K562 (cell line): ENCODE results near the gene SV2A. TPM values are rescaled to one million over a fixed set of nuclear protein-coding genes. Genes with fewer than 3 reads are reported as not detected.
A peak's percentile ranks its signal among the peaks of the same experiment; 100 is the strongest.

Source experiments
- ARHGAP35 ChIP-seq: fragments of 450-650 bp; IDR thresholded peaks from 2 replicates; pipeline ENCODE4 v1.6.1; 2018; ENCODE audit not compliant: partially characterized antibody
- CC2D1A ChIP-seq: fragments of 450-650 bp; IDR thresholded peaks from 2 replicates; pipeline ENCODE4 v1.6.1; 2017; ENCODE audit warnings: mild to moderate bottlenecking
- CEBPB ChIP-seq: fragments of 450-650 bp; IDR thresholded peaks from 2 replicates; pipeline ENCODE4 v1.6.1; 2016; ENCODE audit warnings: missing genetic modification characterization, missing compliant biosample characterization
- CEBPG ChIP-seq, 3 experiments: fragments of 200-800 bp in 1 of 3; sonication (Bioruptor generic) in 1 of 3; sonication (generic) in 1 of 3; formaldehyde crosslinking in 1 of 3; IDR thresholded peaks in 2 of 3; conservative IDR thresholded peaks in 1 of 3; 2 replicates each; pipeline versions ENCODE4 v1.6.1 to v1.8.0; 2016 to 2022; ENCODE audit warnings: missing compliant biosample characterization in 2 of 3, missing genetic modification characterization in 2 of 3, mild to moderate bottlenecking in 1 of 3, missing genetic modification reagents in 1 of 3
- DEAF1 ChIP-seq: fragments of 450-650 bp; formaldehyde crosslinking; IDR thresholded peaks from 2 replicates; pipeline ENCODE4 v1.4.0; 2020; ENCODE audit warnings: mild to moderate bottlenecking, moderate library complexity
- GABPA ChIP-seq: fragments of 200-800 bp; sonication (Bioruptor generic); conservative IDR thresholded peaks from 2 replicates; pipeline ENCODE4 v1.6.1; 2016; ENCODE audit warnings: low read depth, missing genetic modification characterization, missing compliant biosample characterization
- MXD1 ChIP-seq: fragments of 250-450 bp; sonication (Bioruptor Pico); IDR thresholded peaks from 2 replicates; pipeline ENCODE4 v1.8.0; 2021; ENCODE audit warnings: borderline replicate concordance, mild to moderate bottlenecking, moderate library complexity; ENCODE audit not compliant: poor library complexity, severe bottlenecking
- RAD21 ChIP-seq, 2 experiments: fragments of 250-450 bp in 1 of 2; fragments of 450-650 bp in 1 of 2; sonication (Bioruptor Pico) in 1 of 2; formaldehyde crosslinking in 1 of 2; IDR thresholded peaks in 1 of 2; conservative IDR thresholded peaks in 1 of 2; 2 replicates each; pipeline versions ENCODE4 v1.4.0 to v1.8.0; 2020 to 2022; ENCODE audit warnings: mild to moderate bottlenecking in 2 of 2, moderate library complexity in 1 of 2
- RB1 ChIP-seq: fragments of 450-650 bp; IDR thresholded peaks from 2 replicates; pipeline ENCODE4 v1.6.1; 2017; ENCODE audit warnings: low read depth, mild to moderate bottlenecking
- SIRT6 ChIP-seq: IDR thresholded peaks from one replicate; pipeline ENCODE4 v1.6.1; 2012; ENCODE audit warnings: low read depth, mild to moderate bottlenecking, control low read depth, inconsistent platforms, low read length, moderate library complexity
- SMC3 ChIP-seq: conservative IDR thresholded peaks from 2 replicates; pipeline ENCODE4 v1.6.1; 2011; ENCODE audit warnings: low read depth, low read length, improper control_type of control experiment; ENCODE audit not compliant: insufficient read depth
- SPI1 ChIP-seq: IDR thresholded peaks from 2 replicates; pipeline ENCODE4 v1.6.1; 2011; ENCODE audit warnings: low read depth, low read length, control low read depth, borderline replicate concordance
- USF2 ChIP-seq: sonication (generic); formaldehyde crosslinking; IDR thresholded peaks from 2 replicates; pipeline ENCODE4 v1.5.0; 2020; ENCODE audit warnings: missing genetic modification reagents
- ZBTB11 ChIP-seq, 3 experiments: fragments of 200-800 bp in 1 of 3; fragments of 250-450 bp in 1 of 3; fragments of 450-650 bp in 1 of 3; sonication (Bioruptor Pico) in 1 of 3; sonication (Bioruptor generic) in 1 of 3; formaldehyde crosslinking in 1 of 3; IDR thresholded peaks; 2 replicates each; pipeline versions ENCODE4 v1.6.1 to v1.8.0; 2016 to 2022; ENCODE audit warnings: mild to moderate bottlenecking in 2 of 3, missing genetic modification characterization in 2 of 3, missing compliant biosample characterization in 1 of 3, moderate library complexity in 1 of 3
- ZBTB9 ChIP-seq: fragments of 450-650 bp; formaldehyde crosslinking; IDR thresholded peaks from 2 replicates; pipeline ENCODE4 v1.4.0; 2020; ENCODE audit warnings: mild to moderate bottlenecking, moderate library complexity
- ZNF316 ChIP-seq: fragments of 450-650 bp; IDR thresholded peaks from 2 replicates; pipeline ENCODE4 v1.6.1; 2016
- polyA plus RNA-seq, 8 experiments: library from polyadenylated mRNA; depleted of rRNA in 4 of 8; stranded (reverse) in 5 of 8; unstranded in 3 of 8; fragments of >200 nt; fragmentation: Nextera tagmentation in 2 of 8; fragmentation: Illumina TruSeq in 1 of 8; extraction: Ambion mirVana in 2 of 8; extraction: Trizol in 1 of 8; gene quantifications; 2 replicates each; pipeline versions ENCODE4 v1.2.1 to v1.2.3, GENCODE V29; 2011 to 2014; ENCODE audit warnings: inconsistent platforms in 1 of 8, missing spikeins in 1 of 8
- total RNA-seq, 7 experiments: library from RNA; depleted of rRNA in 6 of 7; stranded (reverse); fragments of >200 nt in 6 of 7; fragmentation: Illumina TruSeq in 2 of 7; extraction: Trizol in 2 of 7; gene quantifications; 2 replicates each; pipeline versions ENCODE4 v1.2.1 to v1.2.3, GENCODE V29; 2011 to 2021; ENCODE audit warnings: low replicate concordance in 1 of 7

SV2A gene
- total and polyA plus RNA-seq, 9 of the 15 experiments (the other 6 are each of a cell fraction or from before 2014, with no cell fraction given): 0.07 to 0.22 (median 0.11) TPM; not detected in 1

GRCh38 chr1:149962039-149962647 is 44.5 kb upstream of the SV2A start (continued):
- peak; percentile 87 to 90 for TF ChIP-seq RAD21 (CRISPR knock-in tag; conservative IDR thresholded peaks at IDR 0.05 in 1 of 2, IDR thresholded peaks at IDR 0.05 in 1 of 2)
- peak; percentile 20; the same call in 1 of the 2 replicates for TF ChIP-seq SPI1
- no peak for TF ChIP-seq CEBPG (CRISPR knock-in tag; IDR thresholded peaks at IDR 0.05)
- TF ChIP-seq CEBPG (tag; conservative IDR thresholded peaks at IDR 0.05 in 1 of 2, IDR thresholded peaks at IDR 0.05 in 1 of 2): peak; percentile 18 to 41; a peak in 1 of 4 replicates
- 0 out of 6 replicates have a peak, but pooled peaks of 1 of the 3 experiments have one; percentile 32 for TF ChIP-seq ZBTB11 (CRISPR knock-in tag; IDR thresholded peaks at IDR 0.05)
- TF ChIP-seq GABPA (tag): peak; percentile 52
- TF ChIP-seq CC2D1A: peak; percentile 30; the same call in 1 of the 2 replicates
- TF ChIP-seq CEBPB (tag): peak; percentile 74
- no peak for TF ChIP-seq USF2 (CRISPR knock-in tag)
- no peak for TF ChIP-seq MXD1 (CRISPR knock-in tag)
- TF ChIP-seq DEAF1 (CRISPR knock-in tag): peak; percentile 79
- TF ChIP-seq SIRT6: no peak
- TF ChIP-seq ZBTB9: no peak
- peak; percentile 56 for TF ChIP-seq SMC3
- TF ChIP-seq RB1: 0 out of 2 replicates have a peak, but pooled peaks have one; percentile 36
- TF ChIP-seq ARHGAP35: no peak
- peak; percentile 44 for TF ChIP-seq ZNF316
